H9 (cell line): ENCODE data around the gene HESX1. TPM values are rescaled to one million over a fixed set of nuclear protein-coding genes. Genes with fewer than 3 reads are reported as not detected.

Experiments
- DNase-seq: peaks from one replicate; pipeline ENCODE4 v3.0.0-alpha.2; 2017
- H2AFZ ChIP-seq: one replicate; pipeline ENCODE4 v1.6.1; 2013; ENCODE audit warnings: mild to moderate bottlenecking, low read length, control low read depth, moderate library complexity
- H2AK5ac ChIP-seq: 2 replicates; pipeline ENCODE4 v1.6.1; 2013; ENCODE audit warnings: low read length, control low read depth, mixed read lengths; ENCODE audit not compliant: insufficient read length
- H2BK120ac ChIP-seq: one replicate; pipeline ENCODE4 v1.6.1; 2013; ENCODE audit warnings: low read depth, mild to moderate bottlenecking, low read length, control low read depth, inconsistent platforms; ENCODE audit not compliant: poor library complexity, severe bottlenecking
- H2BK12ac ChIP-seq: 2 replicates; pipeline ENCODE4 v1.6.1; 2013; ENCODE audit warnings: low read length, control low read depth, mixed read lengths, low read depth; ENCODE audit not compliant: insufficient read length
- H2BK15ac ChIP-seq: 2 replicates; pipeline ENCODE4 v1.6.1; 2013; ENCODE audit warnings: low read depth, low read length, control low read depth
- H2BK20ac ChIP-seq: one replicate; pipeline ENCODE4 v1.6.1; 2013; ENCODE audit warnings: low read depth, mild to moderate bottlenecking, low read length, control low read depth, inconsistent platforms; ENCODE audit not compliant: poor library complexity, severe bottlenecking
- H2BK5ac ChIP-seq: 2 replicates; pipeline ENCODE4 v1.6.1; 2013; ENCODE audit warnings: low read length, control low read depth, mixed read lengths; ENCODE audit not compliant: insufficient read length
- H3K14ac ChIP-seq: 2 replicates; pipeline ENCODE4 v1.6.1; 2013; ENCODE audit warnings: low read length, control low read depth; ENCODE audit not compliant: insufficient read depth
- H3K18ac ChIP-seq: 2 replicates; pipeline ENCODE4 v1.6.1; 2013; ENCODE audit warnings: low read depth, mild to moderate bottlenecking, mixed read lengths, low read length, control low read depth; ENCODE audit not compliant: insufficient read length
- H3K23ac ChIP-seq: 2 replicates; pipeline ENCODE4 v1.6.1; 2013; ENCODE audit warnings: low read length, control low read depth, mixed read lengths, low read depth; ENCODE audit not compliant: insufficient read length
- H3K23me2 ChIP-seq: 2 replicates; pipeline ENCODE4 v1.6.1; 2013; ENCODE audit warnings: low read depth, mild to moderate bottlenecking, mixed read lengths, low read length, control low read depth; ENCODE audit not compliant: insufficient read length, poor library complexity, severe bottlenecking
- H3K27ac ChIP-seq: 2 replicates; pipeline ENCODE4 v1.5.1; 2013; ENCODE audit warnings: low read length, control low read depth, mixed read lengths, low read depth; ENCODE audit not compliant: insufficient read length
- H3K27me3 ChIP-seq: 2 replicates; pipeline ENCODE4 v1.6.1; 2013; ENCODE audit warnings: low read length, control low read depth, inconsistent platforms; ENCODE audit not compliant: insufficient read depth
- H3K4ac ChIP-seq: 2 replicates; pipeline ENCODE4 v1.6.1; 2013; ENCODE audit warnings: low read depth, mild to moderate bottlenecking, control low read depth, inconsistent platforms, low read length, moderate library complexity
- H3K4me1 ChIP-seq: 2 replicates; pipeline ENCODE4 v1.6.1; 2013; ENCODE audit warnings: low read length, control low read depth, inconsistent platforms; ENCODE audit not compliant: insufficient read depth
- H3K4me2 ChIP-seq: 2 replicates; pipeline ENCODE4 v1.6.1; 2013; ENCODE audit warnings: low read length, control low read depth, mixed read lengths; ENCODE audit not compliant: insufficient read length, insufficient read depth
- H3K56ac ChIP-seq: 2 replicates; pipeline ENCODE4 v1.6.1; 2013; ENCODE audit warnings: low read depth, mild to moderate bottlenecking, mixed read lengths, low read length, control low read depth; ENCODE audit not compliant: insufficient read length
- H3K79me1 ChIP-seq: 2 replicates; pipeline ENCODE4 v1.6.1; 2013; ENCODE audit warnings: low read depth, mild to moderate bottlenecking, moderate library complexity, low read length, control low read depth, inconsistent platforms; ENCODE audit not compliant: insufficient read depth, poor library complexity, severe bottlenecking
- H3K79me2 ChIP-seq: 2 replicates; pipeline ENCODE4 v1.6.1; 2013; ENCODE audit warnings: low read length, control low read depth, inconsistent platforms; ENCODE audit not compliant: insufficient read depth
- H3K9ac ChIP-seq: 2 replicates; pipeline ENCODE4 v1.6.1; 2013; ENCODE audit warnings: low read length, control low read depth, mixed read lengths; ENCODE audit not compliant: insufficient read length; ENCODE audit errors: extremely low read depth
- H3K9me3 ChIP-seq: one replicate; pipeline ENCODE4 v1.6.1; 2013; ENCODE audit warnings: low read depth, low read length, inconsistent platforms; ENCODE audit not compliant: control insufficient read depth
- H3T11ph ChIP-seq: one replicate; pipeline ENCODE4 v1.6.1; 2013; ENCODE audit warnings: mild to moderate bottlenecking, low read length, control low read depth, inconsistent platforms
- H4K20me1 ChIP-seq: one replicate; pipeline ENCODE4 v1.6.1; 2013; ENCODE audit not compliant: control insufficient read depth, insufficient read length, insufficient read depth
- H4K5ac ChIP-seq: 2 replicates; pipeline ENCODE4 v1.6.1; 2013; ENCODE audit warnings: low read depth, mild to moderate bottlenecking, mixed read lengths, low read length, control low read depth; ENCODE audit not compliant: insufficient read length
- H4K8ac ChIP-seq: replicated peaks from 2 replicates; pipeline ENCODE4 v1.6.1; 2013; ENCODE audit warnings: low read length, control low read depth, mixed read lengths, low read depth; ENCODE audit not compliant: insufficient read length
- H4K91ac ChIP-seq: 2 replicates; pipeline ENCODE4 v1.6.1; 2013; ENCODE audit warnings: low read depth, mild to moderate bottlenecking, moderate library complexity, mixed read lengths, low read length, control low read depth; ENCODE audit not compliant: insufficient read length
- H3K27ac Mint-ChIP-seq, 3 experiments: 2 replicates in 2 of 3; 3 replicates in 1 of 3; pipeline ENCODE4 v1.8.0; 2020 to 2021; ENCODE audit warnings: mixed read lengths in 3 of 3, mild to moderate bottlenecking in 1 of 3, moderate library complexity in 1 of 3
- H3K27me3 Mint-ChIP-seq: 2 replicates; pipeline ENCODE4 v1.8.0; 2021; ENCODE audit warnings: low read depth, mild to moderate bottlenecking, moderate library complexity, mixed read lengths
- H3K36me3 Mint-ChIP-seq, 3 experiments: 2 replicates in 2 of 3; 3 replicates in 1 of 3; pipeline ENCODE4 v1.8.0; 2020 to 2021; ENCODE audit warnings: low read depth in 3 of 3, mixed read lengths in 3 of 3; ENCODE audit not compliant: insufficient read depth in 1 of 3
- H3K4me1 Mint-ChIP-seq, 2 experiments: 2 replicates each; pipeline ENCODE4 v1.8.0; 2020; ENCODE audit warnings: mixed read lengths in 2 of 2
- H3K4me3 Mint-ChIP-seq, 2 experiments: 2 replicates in 1 of 2; 3 replicates in 1 of 2; pipeline ENCODE4 v1.8.0; 2020 to 2021; ENCODE audit warnings: mild to moderate bottlenecking in 2 of 2, mixed read lengths in 2 of 2, moderate library complexity in 1 of 2
- H3K9me3 Mint-ChIP-seq, 2 experiments: 2 replicates in 1 of 2; 3 replicates in 1 of 2; pipeline ENCODE4 v1.8.0; 2020; ENCODE audit warnings: mild to moderate bottlenecking in 2 of 2, mixed read lengths in 2 of 2, moderate library complexity in 1 of 2
- WGBS: extraction: QIAGEN DNeasy Blood & Tissue Kit; methylation state at CpG from one replicate; pipeline ENCODE4 v1.1.7; 2013; ENCODE audit warnings: missing lambda C conversion rate, low lambda C conversion rate, mixed read lengths; ENCODE audit not compliant: insufficient read length; ENCODE audit errors: extremely low coverage; 5-methylcytosine and 5-hydroxymethylcytosine counted together
- total RNA-seq: library from RNA; stranded (reverse); gene quantifications from 2 replicates; pipeline ENCODE4 v1.2.1, GENCODE V29; 2021
- TF ChIP-seq, protein P1 (sequence below): fragments of 200-600 bp; sonication (generic); conservative IDR thresholded peaks from 3 replicates; pipeline ENCODE4 v1.8.0; 2021; ENCODE audit warnings: antibody characterized with exemption, mild to moderate bottlenecking

Gene HESX1
- total RNA-seq, 1 experiment from 2014 or later = 28.4 TPM

DNA sequence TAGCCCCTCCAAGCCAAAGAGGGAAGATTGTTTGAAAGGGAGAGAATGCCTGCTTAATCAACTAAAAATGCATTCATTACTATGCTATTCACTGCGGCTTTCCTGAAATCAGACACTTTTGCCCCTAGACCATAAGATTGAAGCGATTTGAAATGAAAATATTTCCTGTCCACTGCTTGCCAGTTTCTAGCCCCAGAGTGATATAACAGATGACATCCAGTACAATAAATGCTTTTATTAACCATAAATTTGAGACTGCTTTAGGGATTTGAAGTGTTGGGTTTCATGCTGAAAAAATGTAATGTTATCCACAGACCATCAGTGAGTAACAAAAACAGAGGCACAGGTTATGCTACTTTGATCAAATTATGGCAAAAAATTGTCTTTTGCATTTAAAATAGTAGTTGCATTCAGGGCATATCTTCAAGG is 48.7 kb downstream of the HESX1 start:
- Histone ChIP-seq H2BK5ac (no peak overlapping the region), H3K9me3 (no peaks in the 10 kb centered on the region), H3K27me3 (no peaks in the 10 kb centered on the region), H4K8ac (no peak overlapping the region), H3K27ac (no peak overlapping the region), H2BK120ac (no peak overlapping the region), H2AK5ac (no peak overlapping the region), H3K18ac (no peak overlapping the region), H3K23ac (no peak overlapping the region), H3K23me2 (no peaks in the 10 kb centered on the region), H3K9ac (no peak overlapping the region), H4K91ac (no peak overlapping the region), H3K4ac (no peak overlapping the region), H3K56ac (no peak overlapping the region), H3K14ac (no peak overlapping the region), H4K20me1 (no peaks in the 10 kb centered on the region), H3K4me2 (no peak overlapping the region), H2AFZ (no peak overlapping the region), H3K4me1 (peaks cover 15% of the 10 kb centered on the region; the same call in 1 of the 2 replicates), H2BK15ac (no peak overlapping the region), H3K79me2 (peaks cover 10% of the 10 kb centered on the region; the same call in 1 of the 2 replicates), H3T11ph (no peak overlapping the region), H3K79me1 (no peaks in the 10 kb centered on the region), H4K5ac (no peak overlapping the region), H2BK12ac (no peak overlapping the region), H2BK20ac (no peak overlapping the region)
- WGBS = no CpG with 5 or more reads among the region's 2 CpGs
- Mint-ChIP-seq H3K27ac (no peak overlapping the region), H3K4me3 (no peak overlapping the region; a peak in 1 of 5 replicates), H3K27me3 (peaks cover 12% of the 10 kb centered on the region), H3K36me3 (peaks cover 4 to 8% (median 8%) of the 10 kb centered on the region in 3 experiments; a peak in 5 of 7 replicates), H3K9me3 (no peaks in the 10 kb centered on the region; a peak in 1 of 5 replicates), H3K4me1 (peaks cover 44% of the 10 kb centered on the region in 2 experiments)
- no peak for DNase-seq
- TF ChIP-seq, protein P1, sequence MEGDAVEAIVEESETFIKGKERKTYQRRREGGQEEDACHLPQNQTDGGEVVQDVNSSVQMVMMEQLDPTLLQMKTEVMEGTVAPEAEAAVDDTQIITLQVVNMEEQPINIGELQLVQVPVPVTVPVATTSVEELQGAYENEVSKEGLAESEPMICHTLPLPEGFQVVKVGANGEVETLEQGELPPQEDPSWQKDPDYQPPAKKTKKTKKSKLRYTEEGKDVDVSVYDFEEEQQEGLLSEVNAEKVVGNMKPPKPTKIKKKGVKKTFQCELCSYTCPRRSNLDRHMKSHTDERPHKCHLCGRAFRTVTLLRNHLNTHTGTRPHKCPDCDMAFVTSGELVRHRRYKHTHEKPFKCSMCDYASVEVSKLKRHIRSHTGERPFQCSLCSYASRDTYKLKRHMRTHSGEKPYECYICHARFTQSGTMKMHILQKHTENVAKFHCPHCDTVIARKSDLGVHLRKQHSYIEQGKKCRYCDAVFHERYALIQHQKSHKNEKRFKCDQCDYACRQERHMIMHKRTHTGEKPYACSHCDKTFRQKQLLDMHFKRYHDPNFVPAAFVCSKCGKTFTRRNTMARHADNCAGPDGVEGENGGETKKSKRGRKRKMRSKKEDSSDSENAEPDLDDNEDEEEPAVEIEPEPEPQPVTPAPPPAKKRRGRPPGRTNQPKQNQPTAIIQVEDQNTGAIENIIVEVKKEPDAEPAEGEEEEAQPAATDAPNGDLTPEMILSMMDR = no peak
